HG03442 (cell line): Measurements from ENCODE around the gene CACNA1E.

Source experiments
- ATAC-seq: cut with Tn5 transposase; IDR thresholded peaks from one replicate; pipeline ENCODE4 v1.9.1; 2021; ENCODE audit warnings: mild to moderate bottlenecking, moderate library complexity; ENCODE audit not compliant: unreplicated experiment

The CACNA1E gene

DNA sequence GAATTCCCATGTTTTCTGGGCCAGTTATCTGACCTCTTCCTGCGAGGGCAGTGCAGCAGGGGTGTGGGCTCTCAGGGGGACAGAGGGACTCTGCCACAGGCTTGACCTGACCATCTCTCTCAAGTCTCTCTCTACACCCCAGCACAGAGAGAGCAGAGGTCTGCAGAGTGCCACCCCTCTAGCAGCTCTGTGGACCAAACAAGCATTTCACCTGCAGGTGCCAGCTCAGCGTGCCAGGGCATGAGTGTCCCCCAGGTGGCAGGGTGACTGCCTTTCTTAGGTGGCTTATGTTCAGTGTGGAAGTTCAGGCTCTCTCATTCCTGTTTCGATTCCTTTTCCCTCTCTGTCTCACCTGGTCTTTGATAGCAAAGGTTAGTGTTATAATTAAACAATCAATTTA lies 191.3 kb downstream of the CACNA1E start:
- ATAC-seq: no peak

DNA sequence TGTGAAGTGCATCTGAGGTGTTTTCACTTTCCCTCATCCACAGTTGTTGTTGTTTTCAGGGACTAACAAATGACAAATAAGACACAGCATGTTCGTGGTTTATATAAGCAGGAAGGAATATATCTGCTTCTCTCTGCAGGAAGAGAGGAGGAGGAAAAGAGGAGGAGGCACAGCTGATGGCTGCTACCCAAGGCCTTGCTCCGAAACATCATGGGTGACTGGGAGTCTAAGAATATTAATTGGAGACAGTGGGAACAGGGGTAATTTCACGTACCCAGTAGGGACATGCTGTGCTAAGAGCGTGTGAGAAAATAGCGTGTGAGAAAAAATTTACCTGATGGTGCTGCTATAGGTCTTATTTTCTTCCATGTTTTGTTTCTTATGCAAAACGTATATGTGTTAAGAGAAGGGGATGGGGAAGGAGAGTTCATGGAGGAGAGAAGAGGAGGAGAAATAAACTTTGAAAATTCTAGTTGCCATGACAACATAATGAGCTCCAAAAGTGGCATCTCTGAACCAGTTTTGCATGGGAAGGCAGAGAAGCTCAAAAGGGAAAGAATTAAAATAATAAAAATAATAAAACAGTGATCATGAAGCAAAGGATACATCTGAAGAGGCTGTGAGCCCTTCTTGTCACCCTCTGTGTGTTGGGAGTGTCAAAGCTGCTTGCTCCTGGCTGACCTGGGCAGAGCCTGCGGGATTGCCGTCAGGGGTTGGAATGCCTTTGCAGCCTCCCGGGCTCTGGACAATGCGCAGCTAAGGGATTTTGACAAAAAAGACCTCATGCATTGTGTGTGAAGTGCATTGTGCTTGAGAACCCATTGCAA lies 192.0 kb downstream of the CACNA1E start:
- no peak for ATAC-seq

GRCh38 chr1:181675918-181676190 lies 192.5 kb downstream of the CACNA1E start:
- no peak for ATAC-seq

GRCh38 chr1:181676269-181676668 lies 193.0 kb downstream of the CACNA1E start:
- no peak for ATAC-seq

- ATAC-seq: no peak
Observed at GRCh38 chr1:181680332-181680731, 197.0 kb downstream of the CACNA1E start.

- no peak for ATAC-seq
Observed at GRCh38 chr1:181680871-181681270, 197.6 kb downstream of the CACNA1E start.

GRCh38 chr1:181685211-181685610 lies 201.9 kb downstream of the CACNA1E start:
- no peak for ATAC-seq

DNA sequence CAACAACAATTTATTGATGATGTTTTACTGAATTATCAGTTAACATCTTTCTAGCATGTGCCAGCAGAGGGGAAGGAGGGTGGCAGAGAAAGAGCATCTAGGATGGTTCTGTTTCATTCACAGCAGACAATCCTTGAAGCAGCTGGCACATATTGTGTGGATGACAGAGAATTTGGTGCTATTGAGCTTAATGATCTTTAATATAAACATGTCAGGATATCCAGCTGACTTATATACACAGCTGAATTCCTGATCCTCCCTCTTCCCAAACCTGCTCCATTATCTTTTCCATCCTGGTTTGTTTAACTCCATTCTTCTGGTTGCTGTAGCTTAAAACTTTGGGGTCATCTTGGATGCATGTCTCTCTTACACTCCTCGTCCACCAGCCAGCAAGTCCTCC lies 218.6 kb downstream of the CACNA1E start:
- no peak for ATAC-seq

GRCh38 chr1:181704546-181704945 lies 221.2 kb downstream of the CACNA1E start:
- no peak for ATAC-seq

DNA sequence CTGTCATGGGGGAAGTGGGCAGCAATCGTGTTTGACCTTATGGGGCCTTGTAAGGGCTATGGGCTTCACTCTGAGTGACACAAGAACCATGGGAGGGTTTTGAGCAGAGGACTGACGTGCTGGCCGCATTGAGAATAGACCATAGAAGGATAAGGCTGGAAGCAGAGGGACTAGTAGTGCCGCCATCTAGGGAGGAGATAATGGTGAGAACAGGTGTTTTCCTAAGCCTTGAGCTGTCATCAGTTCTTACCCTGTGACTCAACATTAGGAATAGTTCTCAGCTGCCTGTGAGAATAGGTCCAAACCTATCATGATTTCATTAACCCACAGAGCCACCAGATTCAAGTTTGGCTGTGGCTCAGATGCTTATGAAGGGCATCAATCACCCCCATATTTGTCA lies 228.5 kb downstream of the CACNA1E start:
- ATAC-seq: no peak

DNA sequence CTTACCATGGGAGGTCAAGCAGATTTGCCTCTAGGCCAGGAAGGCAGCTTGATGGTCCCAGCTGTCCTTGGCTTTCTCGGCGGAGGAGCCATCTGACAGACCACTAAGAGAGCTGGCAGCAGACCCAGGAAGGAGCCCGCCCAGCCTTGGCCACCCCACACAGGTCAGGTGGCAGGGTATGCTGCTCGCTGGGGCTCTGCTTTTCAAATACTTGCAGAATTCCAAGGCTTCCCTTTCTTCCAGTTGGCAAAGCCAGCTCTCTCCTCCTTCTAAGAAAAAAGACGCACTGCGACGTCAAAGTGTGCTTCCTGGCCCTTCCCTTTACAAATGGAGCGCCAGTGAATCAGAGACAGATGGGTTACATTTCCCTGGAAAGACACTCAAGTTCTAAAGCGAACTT lies 229.4 kb downstream of the CACNA1E start:
- ATAC-seq: no peak

GRCh38 chr1:181714428-181714827 lies 231.1 kb downstream of the CACNA1E start:
- ATAC-seq: no peak

DNA sequence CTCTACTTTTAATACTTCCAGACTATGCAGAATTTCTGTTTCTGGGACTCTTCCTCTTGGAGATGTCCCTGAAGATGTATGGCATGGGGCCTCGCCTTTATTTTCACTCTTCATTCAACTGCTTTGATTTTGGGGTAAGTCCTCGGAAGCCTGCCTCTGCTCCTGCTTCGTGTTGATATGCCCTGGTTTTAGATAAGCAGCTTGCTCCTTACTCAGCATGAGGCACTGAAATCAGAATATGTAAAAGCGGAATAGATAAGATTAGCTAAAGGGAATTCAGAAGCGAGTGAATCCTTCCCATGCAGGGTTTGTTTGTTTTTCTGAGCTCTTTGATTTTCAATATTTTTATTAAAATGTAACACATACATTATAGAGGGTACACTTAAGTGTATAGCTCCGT lies 234.7 kb downstream of the CACNA1E start:
- no peak for ATAC-seq

DNA sequence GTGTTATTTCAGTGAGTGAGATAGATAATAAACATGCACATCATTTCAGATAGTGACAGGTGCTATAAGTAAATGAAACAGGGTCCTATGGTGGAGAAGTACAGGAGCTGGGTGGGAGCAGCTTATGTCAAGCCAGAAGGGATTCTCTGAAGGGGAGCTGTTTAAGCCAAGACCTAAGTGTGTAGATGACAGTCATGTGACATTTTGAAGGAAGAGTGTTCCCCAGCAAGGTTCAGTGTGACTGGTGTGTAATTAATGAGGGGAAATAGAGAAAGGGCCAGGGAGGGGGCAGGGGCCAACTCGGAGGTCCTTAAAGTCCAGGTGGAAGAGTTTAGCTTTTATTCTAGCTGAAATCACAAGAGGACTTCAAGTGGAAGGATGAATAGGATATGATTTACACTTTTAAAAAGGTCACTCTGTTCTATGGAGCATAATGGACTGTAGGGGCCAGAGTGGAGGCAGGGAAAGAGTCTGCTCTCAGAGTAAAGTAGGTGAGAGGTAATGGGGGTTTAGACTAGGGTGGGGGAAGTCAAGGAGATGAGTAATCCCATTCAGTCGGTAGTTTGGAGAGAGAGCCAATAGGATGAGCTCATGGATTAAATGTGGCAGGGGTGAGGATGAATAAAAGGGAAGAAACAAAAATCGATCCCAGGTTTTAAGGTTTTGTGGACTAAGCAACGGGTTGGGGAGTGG lies 243.1 kb downstream of the CACNA1E start:
- ATAC-seq: no peak

DNA sequence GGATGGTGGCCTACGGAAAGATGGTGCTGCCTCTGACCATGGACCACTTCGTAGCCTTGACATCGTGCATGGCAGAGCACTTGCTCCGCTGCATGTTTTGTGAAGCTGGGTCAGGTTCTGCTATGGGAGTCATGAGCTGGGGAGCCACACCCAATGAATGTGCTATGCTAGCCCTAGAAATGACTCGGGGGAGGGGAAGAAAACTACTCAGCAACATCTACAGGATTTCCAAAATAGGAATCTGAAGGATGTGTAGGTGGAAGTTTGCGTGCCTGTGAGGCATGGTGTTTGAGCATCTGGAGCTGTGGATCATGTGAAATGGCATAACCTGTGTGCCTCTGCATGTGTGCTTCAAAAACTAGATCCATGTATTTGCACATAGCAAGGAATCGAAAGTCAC lies 247.3 kb downstream of the CACNA1E start:
- no peak for ATAC-seq

DNA sequence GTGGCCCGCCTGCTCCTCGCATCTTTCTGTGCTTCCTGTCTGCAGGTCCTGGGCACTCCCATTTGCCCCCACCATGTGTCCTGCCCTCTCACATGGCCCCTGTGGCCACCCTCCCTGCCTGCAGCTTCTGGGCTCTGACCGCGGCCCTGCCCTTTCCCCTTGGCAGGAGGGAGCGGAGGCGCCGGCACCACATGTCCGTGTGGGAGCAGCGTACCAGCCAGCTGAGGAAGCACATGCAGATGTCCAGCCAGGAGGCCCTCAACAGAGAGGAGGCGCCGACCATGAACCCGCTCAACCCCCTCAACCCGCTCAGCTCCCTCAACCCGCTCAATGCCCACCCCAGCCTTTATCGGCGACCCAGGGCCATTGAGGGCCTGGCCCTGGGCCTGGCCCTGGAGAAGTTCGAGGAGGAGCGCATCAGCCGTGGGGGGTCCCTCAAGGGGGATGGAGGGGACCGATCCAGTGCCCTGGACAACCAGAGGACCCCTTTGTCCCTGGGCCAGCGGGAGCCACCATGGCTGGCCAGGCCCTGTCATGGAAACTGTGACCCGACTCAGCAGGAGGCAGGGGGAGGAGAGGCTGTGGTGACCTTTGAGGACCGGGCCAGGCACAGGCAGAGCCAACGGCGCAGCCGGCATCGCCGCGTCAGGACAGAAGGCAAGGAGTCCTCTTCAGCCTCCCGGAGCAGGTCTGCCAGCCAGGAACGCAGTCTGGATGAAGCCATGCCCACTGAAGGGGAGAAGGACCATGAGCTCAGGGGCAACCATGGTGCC lies 249.1 kb downstream of the CACNA1E start:
- no peak for ATAC-seq

- no peak for ATAC-seq
Observed at GRCh38 chr1:181733486-181733885, 250.2 kb downstream of the CACNA1E start.

DNA sequence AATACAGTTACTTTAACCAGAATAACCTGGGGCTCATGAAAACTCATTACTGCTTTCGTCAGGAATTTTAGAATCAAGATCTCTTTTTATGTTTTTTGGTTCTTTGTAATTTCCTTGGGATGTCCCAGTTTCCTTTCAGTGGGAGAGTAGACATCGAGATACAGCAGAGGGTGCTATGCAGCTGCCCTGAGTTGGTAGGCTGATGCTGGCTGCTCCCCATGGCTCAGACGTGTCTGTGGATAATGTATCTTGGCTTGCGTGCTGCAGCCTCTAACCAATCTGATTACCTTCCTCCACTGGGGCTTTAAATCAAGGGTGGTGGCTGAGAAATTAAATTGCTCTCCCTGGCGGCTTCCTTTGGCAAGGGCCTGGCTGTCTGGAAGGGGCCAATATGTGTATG lies 253.7 kb downstream of the CACNA1E start:
- no peak for ATAC-seq

DNA sequence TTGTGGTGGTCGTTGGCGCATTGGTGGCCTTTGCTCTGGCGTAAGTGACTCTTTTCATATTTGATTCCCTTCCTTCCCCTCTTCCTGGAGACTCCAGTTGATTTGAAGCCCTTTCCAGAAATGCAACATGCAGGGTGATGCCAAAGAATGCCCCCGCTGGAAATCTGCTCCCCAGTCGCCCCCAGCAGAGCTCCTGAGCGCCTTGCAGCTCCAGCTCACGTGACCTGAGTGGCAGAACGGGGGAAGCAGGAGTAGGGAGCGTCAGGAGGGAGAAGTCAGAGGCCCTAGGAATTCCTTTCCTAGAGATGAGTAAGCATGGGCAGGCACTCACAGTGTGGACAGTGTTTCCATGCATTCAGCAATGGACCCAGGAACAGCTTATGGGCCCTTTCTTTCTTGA lies 255.9 kb downstream of the CACNA1E start:
- no peak for ATAC-seq

GRCh38 chr1:181742426-181742825 lies 259.1 kb downstream of the CACNA1E start:
- ATAC-seq: no peak

DNA sequence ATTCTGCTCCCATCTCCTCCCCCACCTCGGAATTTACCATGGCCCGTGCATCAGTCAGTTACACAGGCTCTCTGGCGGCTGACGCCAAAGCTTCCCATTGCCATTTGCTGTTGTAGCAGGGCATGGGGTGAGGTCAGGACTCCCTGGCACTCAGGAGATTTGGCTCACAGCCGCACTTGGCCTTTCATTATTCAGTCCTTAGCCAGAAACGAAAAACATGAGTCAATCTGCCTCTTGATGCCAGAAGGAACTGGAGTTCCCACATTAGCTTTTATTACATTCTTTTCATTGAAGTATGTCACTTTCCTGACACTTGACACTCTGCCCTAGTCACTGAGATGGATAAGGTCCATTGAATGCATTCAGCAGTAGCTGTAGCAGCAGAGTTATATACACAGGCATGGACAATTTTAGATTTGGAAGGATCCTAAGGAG lies 260.6 kb downstream of the CACNA1E start:
- ATAC-seq: no peak

DNA sequence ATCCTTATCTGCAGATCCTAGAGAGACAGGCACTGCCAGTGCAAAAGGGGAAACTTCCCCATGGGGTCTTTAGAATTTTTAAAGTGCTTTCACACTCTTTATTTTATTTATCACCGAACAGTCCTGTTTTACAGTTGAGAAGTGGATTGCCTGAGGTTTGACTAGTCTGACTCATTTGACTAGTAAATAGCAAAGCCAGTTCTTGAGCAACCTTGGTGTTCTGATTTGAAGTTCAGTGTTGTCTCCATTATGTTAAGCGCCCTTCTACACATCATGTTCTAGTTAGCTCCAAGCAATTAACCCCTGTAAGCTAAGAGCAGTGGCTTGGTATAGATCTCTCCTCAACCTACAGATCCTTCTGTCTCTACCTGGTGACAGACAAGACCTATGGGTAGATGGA lies 262.9 kb downstream of the CACNA1E start:
- ATAC-seq: no peak
